ENCODE data around the gene STXBP6. TPM values are rescaled to one million over a fixed set of nuclear protein-coding genes. Genes with fewer than 3 reads are reported as not detected.
A peak's percentile ranks its signal among the peaks of the same experiment; 100 is the strongest.

STXBP6 gene
- total and polyA plus RNA-seq, 10 of the 15 experiments (the other 5 are each of a cell fraction or from before 2014, with no cell fraction given), result 1.2 to 47.3 (median 1.9) TPM

DNA sequence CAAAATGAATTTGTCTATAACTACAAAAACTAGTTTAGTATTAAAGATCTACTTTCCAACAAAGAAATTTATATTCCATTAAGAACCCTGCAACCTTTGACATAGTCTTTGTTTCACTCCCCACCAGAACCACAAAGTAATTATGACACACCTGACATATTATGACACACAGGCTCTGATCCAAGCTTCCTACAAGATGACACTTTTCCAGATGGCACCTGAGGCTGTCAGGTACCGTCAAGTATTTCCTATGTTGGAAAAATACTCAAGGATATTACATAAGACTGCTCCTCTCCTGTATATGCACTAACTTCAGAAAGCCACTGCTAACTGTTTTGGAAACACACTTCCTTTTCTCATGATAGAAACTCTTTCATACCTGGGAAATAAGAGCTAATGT lies 38.9 kb downstream of the STXBP6 start:
- CTCF ChIA-PET, result interaction anchor here (0.8 to 2.7 kb wide), 9 partner anchors 18 to 337 kb away, joined by 3 to 14 read pairs (median 3); no protein-coding TSS in a partner anchor
- Histone ChIP-seq H3K4me1 (ENCODE audit: control insufficient read depth, insufficient read depth, low read length) (no peaks in the 10 kb centered on the region), H2AFZ (ENCODE audit: control insufficient read depth, low read depth, low read length) (no peak overlapping the region), H3K36me3 (ENCODE audit: control insufficient read depth in 2 of 2, insufficient read depth in 2 of 2, low read length in 1 of 2) (no peaks in the 10 kb centered on the region), H3K79me2 (ENCODE audit: control insufficient read depth, insufficient read depth, low read length) (no peaks in the 10 kb centered on the region), H4K20me1 (ENCODE audit: control insufficient read depth, insufficient read depth) (no peaks in the 10 kb centered on the region), H3K4me3 (no peak overlapping the region), H3K27me3 (replicated peaks in 1 of 2; ENCODE audit: control insufficient read depth in 2 of 2, insufficient read depth in 2 of 2, low read length in 1 of 2) (no peaks in the 10 kb centered on the region), H3K27ac (ENCODE audit: control insufficient read depth, insufficient read depth) (no peak overlapping the region), H3K4me2 (ENCODE audit: control insufficient read depth, insufficient read depth) (no peak overlapping the region), H3K9me3 (replicated peaks; ENCODE audit: control insufficient read depth, insufficient read depth, low read length) (no peaks in the 10 kb centered on the region), H3K9ac (ENCODE audit: control insufficient read depth, insufficient read depth, low read length) (no peak overlapping the region)
- no TSS peak for BruUV-seq (replicated peaks)
- DNase-seq (ENCODE audit: low read depth, low spot score) (no peak), FAIRE-seq (no peak), ATAC-seq (no peak)
- RAD21 ChIA-PET (ENCODE audit: unreplicated experiment), result interaction anchor here (0.8 to 7.5 kb wide), 9 partner anchors 17 to 205 kb away, joined by 3 to 67 read pairs (median 5); no protein-coding TSS in a partner anchor
- TF ChIP-seq, protein P1, sequence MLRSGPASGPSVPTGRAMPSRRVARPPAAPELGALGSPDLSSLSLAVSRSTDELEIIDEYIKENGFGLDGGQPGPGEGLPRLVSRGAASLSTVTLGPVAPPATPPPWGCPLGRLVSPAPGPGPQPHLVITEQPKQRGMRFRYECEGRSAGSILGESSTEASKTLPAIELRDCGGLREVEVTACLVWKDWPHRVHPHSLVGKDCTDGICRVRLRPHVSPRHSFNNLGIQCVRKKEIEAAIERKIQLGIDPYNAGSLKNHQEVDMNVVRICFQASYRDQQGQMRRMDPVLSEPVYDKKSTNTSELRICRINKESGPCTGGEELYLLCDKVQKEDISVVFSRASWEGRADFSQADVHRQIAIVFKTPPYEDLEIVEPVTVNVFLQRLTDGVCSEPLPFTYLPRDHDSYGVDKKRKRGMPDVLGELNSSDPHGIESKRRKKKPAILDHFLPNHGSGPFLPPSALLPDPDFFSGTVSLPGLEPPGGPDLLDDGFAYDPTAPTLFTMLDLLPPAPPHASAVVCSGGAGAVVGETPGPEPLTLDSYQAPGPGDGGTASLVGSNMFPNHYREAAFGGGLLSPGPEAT (IDR thresholded peaks at IDR 0.05; ENCODE audit: low read depth), result 0 out of 2 replicates have a peak, but pooled peaks have one; percentile 10
- peak in 1 of 2 experiments; percentile 42; a peak in 2 of 4 replicates for TF ChIP-seq IKZF2 (IDR thresholded peaks at IDR 0.05)
- TF ChIP-seq MTA2 (IDR thresholded peaks at IDR 0.05; ENCODE audit: low read depth), result 0 out of 2 replicates have a peak, but pooled peaks have one; percentile 19
- no peak for TF ChIP-seq ZBED1 (IDR thresholded peaks at IDR 0.05; ENCODE audit: borderline replicate concordance)
- 0 out of 2 replicates have a peak, but pooled peaks have one; percentile 23 for TF ChIP-seq NR2F1 (conservative IDR thresholded peaks at IDR 0.05)
- 3% methylated on average over 1 of the region's 1 CpG for whole genome bisulfite sequencing (ENCODE audit: insufficient coverage, insufficient replicate concordance, low lambda C conversion rate, missing lambda C conversion rate)
- SMC1A ChIA-PET (ENCODE audit: uncharacterized antibody, unreplicated experiment), result interaction anchor here (1.0 to 17.5 kb wide), 20 partner anchors 9 to 205 kb away, joined by 3 to 172 read pairs (median 4); no protein-coding TSS in a partner anchor
- intact Hi-C loops (cut with micrococcal nuclease; ENCODE audit: unreplicated experiment) (no loop called here), in situ Hi-C loops (cut with MboI) (no loop called here)
- POLR2A ChIA-PET, result interaction anchor here (1.2 to 1.3 kb wide), 2 partner anchors 11 to 30 kb away, joined by 4 read pairs; no protein-coding TSS in a partner anchor
